K562 (cell line): ENCODE results near the gene LRRC59.

ENCODE experiments used
- ADNP ChIP-seq: fragments of 200-800 bp; sonication (Bioruptor generic); IDR thresholded peaks from 2 replicates; pipeline ENCODE4 v1.6.1; 2016; ENCODE audit warnings: missing genetic modification characterization, missing compliant biosample characterization
- ATF4 ChIP-seq: fragments of 450-650 bp; formaldehyde crosslinking; IDR thresholded peaks from 2 replicates; pipeline ENCODE4 v1.4.0; 2022; ENCODE audit warnings: mild to moderate bottlenecking, moderate library complexity
- E2F1 ChIP-seq: sonication (generic); formaldehyde crosslinking; IDR thresholded peaks from 2 replicates; pipeline ENCODE4 v1.8.1; 2023; ENCODE audit warnings: mild to moderate bottlenecking, missing genetic modification reagents, moderate library complexity
- ETV1 ChIP-seq: fragments of 450-650 bp; conservative IDR thresholded peaks from 2 replicates; pipeline ENCODE4 v1.6.1; 2016; ENCODE audit warnings: missing genetic modification characterization, control low read depth, low read depth, missing compliant biosample characterization
- ETV5 ChIP-seq: sonication (generic); formaldehyde crosslinking; IDR thresholded peaks from 2 replicates; pipeline ENCODE4 v1.4.0; 2020; ENCODE audit warnings: low read depth, mild to moderate bottlenecking, missing genetic modification reagents
- POLR2A ChIP-seq: fragments of 450-650 bp; conservative IDR thresholded peaks from 2 replicates; pipeline ENCODE4 v1.6.1; 2016
- USF2 ChIP-seq: sonication (generic); formaldehyde crosslinking; IDR thresholded peaks from 2 replicates; pipeline ENCODE4 v1.5.0; 2020; ENCODE audit warnings: missing genetic modification reagents

- TF ChIP-seq ADNP: no peak
- TF ChIP-seq ETV1 (tag): no peak
- no peak for TF ChIP-seq POLR2A
- no peak for TF ChIP-seq ETV5 (CRISPR knock-in tag)
- no peak for TF ChIP-seq USF2 (CRISPR knock-in tag)
- TF ChIP-seq ATF4 (CRISPR knock-in tag): no peak
- no peak for TF ChIP-seq E2F1 (CRISPR knock-in tag)
Observed at GRCh38 chr17:50359005-50359699, 38.2 kb downstream of the LRRC59 start.
